Esophagus squamous epithelium (tissue), 5 donors: ENCODE results near the gene NPSR1. TPM values are rescaled to one million over a fixed set of nuclear protein-coding genes. Genes with fewer than 3 reads are reported as not detected.

Experiments
- DNase-seq: peaks from one replicate; lab custom pipeline; 2025; lab: John Stamatoyannopoulos, UW
- H3K27ac ChIP-seq, 4 donors: fragments of 200-600 bp; sonication (generic); one replicate each; pipeline ENCODE4 v1.5.1; 2016 to 2019; ENCODE audit warnings: mild to moderate bottlenecking in 1 of 4
- H3K27me3 ChIP-seq, 4 donors: fragments of 200-600 bp; sonication (generic); 1 replicate in 3 of 4; 2 replicates in 1 of 4; pipeline versions ENCODE4 v1.5.1 to v1.6.0; 2017 to 2021; ENCODE audit warnings: antibody characterized with exemption in 1 of 4
- H3K36me3 ChIP-seq, 3 donors: fragments of 200-600 bp; sonication (generic); one replicate each; pipeline ENCODE4 v1.5.1; 2016 to 2019
- H3K4me1 ChIP-seq, 3 donors: fragments of 200-600 bp; sonication (generic); one replicate each; pipeline ENCODE4 v1.5.1; 2017 to 2019
- H3K4me3 ChIP-seq, 4 donors: fragments of 200-600 bp; sonication (generic); 1 replicate in 3 of 4; 2 replicates in 1 of 4; pipeline ENCODE4 v1.5.1; 2016 to 2019; ENCODE audit warnings: mild to moderate bottlenecking in 2 of 4, moderate library complexity in 1 of 4
- H3K9me3 ChIP-seq, 3 donors: fragments of 200-600 bp; sonication (generic); one replicate each; pipeline ENCODE4 v1.5.1; 2016 to 2019
- CTCF ChIP-seq, 6 experiments: fragments of 450-650 bp in 4 of 6; fragments of 200-600 bp in 2 of 6; sonication (generic) in 2 of 6; IDR thresholded peaks; one replicate each; pipeline ENCODE4 v1.5.1; 2016 to 2019; ENCODE audit warnings: antibody characterized with exemption in 6 of 6, mild to moderate bottlenecking in 4 of 6, moderate library complexity in 4 of 6
- POLR2A ChIP-seq, 4 donors: fragments of 450-650 bp; IDR thresholded peaks; one replicate each; pipeline ENCODE4 v1.6.1; 2017; ENCODE audit warnings: antibody characterized with exemption in 4 of 4, mild to moderate bottlenecking in 4 of 4, moderate library complexity in 3 of 4
- WGBS, 2 donors: methylation state at CpG; one replicate each; pipeline ENCODE4 v1.1.5; 2018; 5-methylcytosine and 5-hydroxymethylcytosine counted together
- intact Hi-C: fragments of 100-400 bp; cut with DNase I; formaldehyde crosslinking; loops from one replicate; pipeline ENCODE4 v1.15.0; 2022
- total RNA-seq, 4 donors: library from RNA; depleted of rRNA; stranded (reverse); fragments of >200 nt; gene quantifications; one replicate each; pipeline ENCODE4 v1.1.0, GENCODE V29; 2016
- donor health status: DM: yes; HTN: yes; CAD: no.

The NPSR1 gene
- total RNA-seq, 4 donors from 2014 or later, result not detected

GRCh38 chr7:34761206-34761605 is 103.2 kb downstream of the NPSR1 start:
- Histone ChIP-seq H3K27ac (no peak overlapping the region), H3K36me3 (no peaks in the 10 kb centered on the region), H3K27me3 (no peaks in the 10 kb centered on the region), H3K9me3 (no peaks in the 10 kb centered on the region), H3K4me3 (no peak overlapping the region), H3K4me1 (no peaks in the 10 kb centered on the region)
- DNase-seq, result no peak
- intact Hi-C loops, result no loop called here
- WGBS, 2 donors, result 44 to 86% methylated on average over 1 of the region's 1 CpG
- TF ChIP-seq POLR2A (IDR thresholded peaks at IDR 0.05) (no peak), CTCF (IDR thresholded peaks at IDR 0.05) (no peak)

GRCh38 chr7:34761627-34762026 is 103.6 kb downstream of the NPSR1 start:
- H3K27me3 ChIP-seq, result no peaks in the 10 kb centered on the region
- intact Hi-C loops, result no loop called here
- H3K4me3 ChIP-seq, result no peak overlapping the region
- DNase-seq, result no peak
- TF ChIP-seq CTCF (IDR thresholded peaks at IDR 0.05) (no peak), POLR2A (IDR thresholded peaks at IDR 0.05) (no peak)
- no peak overlapping the region for H3K27ac ChIP-seq
- H3K4me1 ChIP-seq, result no peaks in the 10 kb centered on the region
- H3K36me3 ChIP-seq, result no peaks in the 10 kb centered on the region
- H3K9me3 ChIP-seq, result no peaks in the 10 kb centered on the region

GRCh38 chr7:34762764-34763163 is 104.7 kb downstream of the NPSR1 start:
- Histone ChIP-seq H3K36me3 (no peaks in the 10 kb centered on the region), H3K4me3 (no peak overlapping the region), H3K27me3 (no peaks in the 10 kb centered on the region), H3K9me3 (no peaks in the 10 kb centered on the region), H3K4me1 (no peaks in the 10 kb centered on the region), H3K27ac (no peak overlapping the region)
- TF ChIP-seq POLR2A (IDR thresholded peaks at IDR 0.05) (no peak), CTCF (IDR thresholded peaks at IDR 0.05) (no peak)
- intact Hi-C loops, result no loop called here
- 31 to 47% methylated on average over 2 of the region's 2 CpGs for WGBS, 2 donors
- no peak for DNase-seq

GRCh38 chr7:34772296-34772938 is 114.4 kb downstream of the NPSR1 start:
- Histone ChIP-seq H3K9me3 (no peaks in the 10 kb centered on the region), H3K27me3 (no peaks in the 10 kb centered on the region), H3K4me1 (no peaks in the 10 kb centered on the region), H3K27ac (no peak overlapping the region), H3K4me3 (no peak overlapping the region), H3K36me3 (no peaks in the 10 kb centered on the region)
- no peak for DNase-seq
- TF ChIP-seq POLR2A (IDR thresholded peaks at IDR 0.05), result no peak
- no peak for TF ChIP-seq CTCF (IDR thresholded peaks at IDR 0.05)
- intact Hi-C loops, result no loop called here

- Histone ChIP-seq H3K4me3 (no peak overlapping the region), H3K27ac (no peak overlapping the region), H3K36me3 (no peaks in the 10 kb centered on the region), H3K9me3 (no peaks in the 10 kb centered on the region), H3K27me3 (no peaks in the 10 kb centered on the region), H3K4me1 (no peaks in the 10 kb centered on the region)
- WGBS, 2 donors, result 57 to 63% methylated on average over 1 of the region's 1 CpG
- no peak for TF ChIP-seq CTCF (IDR thresholded peaks at IDR 0.05)
- TF ChIP-seq POLR2A (IDR thresholded peaks at IDR 0.05), result no peak
- intact Hi-C loops, result no loop called here
- DNase-seq, result no peak
Measured at GRCh38 chr7:34776748-34777358, 118.8 kb downstream of the NPSR1 start.
